OCI-LY3 (cell line): ENCODE measurements around the gene NEU2.

Source experiments
- CTCF ChIP-seq: fragments of 200-600, 300-600 bp; sonication (generic); IDR thresholded peaks from 2 replicates; pipeline ENCODE4 v1.5.1; 2014; ENCODE audit warnings: antibody characterized with exemption, low read length, low read depth
- EZH2phosphoT487 ChIP-seq: fragments of 200-600 bp; shearing (Covaris generic); IDR thresholded peaks from 2 replicates; pipeline ENCODE4 v1.6.1; 2018; ENCODE audit warnings: antibody characterized with exemption, mixed run types, low read depth

- TF ChIP-seq CTCF (no peak), EZH2phosphoT487 (no peak)
These were observed 8.6 kb upstream of the NEU2 start for GRCh38 chr2:233023761-233024410.
